Inflammatory macrophage treated with lipopolysaccharide for 4 hours (primary cell): Measurements from ENCODE around the gene CPNE2.
"Not testable (repeated sequence)": the region's sequence is repeated elsewhere in the genome, so short reads cannot be mapped to it uniquely, and the experiment has no call there.

Source experiments
- DNase-seq: peaks from one replicate; pipeline ENCODE4 v3.0.0-alpha.2; 2020

CPNE2 gene

DNA sequence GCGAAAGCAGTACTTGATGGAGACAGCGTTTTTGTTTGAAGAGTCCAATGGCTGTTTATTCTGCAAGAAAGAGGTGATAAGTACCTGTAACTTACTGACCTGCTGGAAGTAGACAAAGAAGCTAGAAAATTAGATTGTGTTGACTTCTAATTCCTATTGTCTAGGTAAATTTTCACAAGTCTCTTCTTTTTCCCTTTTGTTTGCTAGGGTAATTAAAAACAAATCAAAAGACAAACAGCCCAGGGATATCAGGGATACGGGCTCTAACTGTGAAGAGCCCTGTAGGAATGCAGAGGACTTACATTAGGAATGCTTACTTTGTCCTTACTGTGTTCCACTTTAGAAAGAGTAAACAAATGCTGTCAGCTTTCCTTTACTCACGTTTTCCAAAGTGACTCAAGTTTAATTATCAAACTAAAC, 86.4 kb downstream of the CPNE2 start:
- no peak for DNase-seq

DNA sequence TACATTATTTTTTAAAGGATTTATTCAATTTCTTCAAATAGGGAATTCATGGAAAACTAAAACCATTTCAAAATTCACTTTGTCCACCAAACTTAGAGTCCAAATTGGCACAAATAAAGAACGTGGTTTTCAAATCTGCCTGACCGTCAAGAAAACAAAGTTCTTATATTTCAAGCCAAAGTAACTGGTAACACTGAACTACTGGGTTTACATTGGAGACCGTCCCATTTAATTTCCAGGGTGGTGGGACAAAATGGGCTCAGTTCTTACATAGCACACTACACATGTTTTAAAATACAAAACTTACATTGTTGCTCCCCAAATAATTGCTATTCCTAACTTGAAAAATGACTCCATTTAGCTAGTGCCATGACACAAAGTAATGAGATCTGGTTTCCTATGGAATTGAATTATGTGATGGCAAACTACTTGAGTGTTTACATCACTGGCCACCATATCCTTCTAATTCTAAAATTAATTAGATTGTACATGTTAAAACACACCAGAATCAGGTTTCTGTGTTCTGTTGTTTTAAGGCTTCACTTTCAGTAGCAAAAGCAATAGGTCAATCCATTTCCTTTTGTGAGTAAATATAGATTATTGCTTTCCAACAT, 86.9 kb downstream of the CPNE2 start:
- DNase-seq, result no peak

DNA sequence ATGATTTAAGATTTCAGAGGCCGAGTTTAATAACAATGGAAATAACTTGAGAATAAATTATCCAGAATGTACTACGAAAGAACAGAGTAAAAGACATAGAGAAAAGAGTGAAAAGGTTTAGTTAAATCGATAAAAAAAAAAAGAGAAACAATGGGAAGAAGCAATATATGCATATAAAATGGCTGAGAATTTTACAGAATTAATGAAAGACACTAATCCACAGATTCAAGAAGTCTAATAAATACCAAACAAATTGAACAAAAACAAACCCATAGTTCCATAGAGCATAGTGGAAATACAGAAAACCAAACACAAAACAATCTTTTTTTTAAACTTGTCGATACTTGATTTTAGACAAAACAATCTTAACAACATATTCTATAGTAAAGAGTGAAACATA, 91.7 kb downstream of the CPNE2 start:
- no peak for DNase-seq

DNA sequence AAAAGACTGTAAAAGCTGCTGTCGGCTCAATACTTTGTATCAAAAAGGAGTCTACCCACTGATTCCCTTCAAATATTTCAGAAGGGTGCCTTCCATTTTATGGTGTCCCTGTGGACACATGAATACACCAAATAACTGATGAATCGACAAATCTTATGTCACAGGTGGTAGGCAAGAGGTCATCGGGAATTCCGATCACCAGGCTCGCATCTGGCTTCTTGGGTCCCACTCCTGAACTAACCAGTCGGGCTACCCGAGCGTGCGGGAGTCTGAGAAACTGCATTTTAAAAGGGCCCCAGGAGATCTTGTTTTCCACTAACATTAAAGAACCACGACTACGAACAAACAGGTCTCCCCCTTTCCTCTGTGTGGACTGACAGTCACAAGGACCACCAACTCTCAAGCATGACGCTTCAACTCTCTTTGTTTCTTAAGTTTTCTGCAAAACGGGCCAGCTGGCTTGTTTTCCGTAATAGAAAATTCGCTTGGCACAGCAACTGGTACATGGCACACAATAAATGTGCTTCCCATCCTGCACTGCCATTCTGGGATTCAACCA, 92.6 kb downstream of the CPNE2 start:
- DNase-seq, result no peak

DNA sequence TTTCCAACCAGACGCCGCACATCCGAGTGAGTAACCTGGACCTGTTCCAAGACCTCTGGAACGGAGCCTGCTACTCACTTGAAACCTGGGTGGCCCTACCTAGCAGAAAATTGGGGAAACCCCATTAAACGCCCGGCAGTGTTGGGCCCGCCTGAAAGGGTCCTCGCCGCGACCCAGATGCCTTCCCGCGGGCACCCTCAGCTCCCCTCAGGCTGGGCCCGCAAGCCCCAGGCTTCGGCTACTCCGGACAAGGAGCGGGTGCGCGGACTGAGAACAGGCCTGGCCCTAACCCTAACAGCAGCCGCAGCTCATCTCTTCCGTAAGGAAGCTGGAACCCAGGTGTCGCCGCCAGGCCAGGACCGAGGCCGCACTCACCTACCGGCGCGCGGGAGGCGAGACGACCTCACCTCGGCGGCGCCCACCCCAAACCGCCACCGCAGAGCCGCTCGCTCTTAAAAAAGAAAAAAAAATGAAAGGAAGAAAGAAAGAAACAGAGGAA, 93.1 kb downstream of the CPNE2 start:
- DNase-seq, result peak; percentile 20

DNA sequence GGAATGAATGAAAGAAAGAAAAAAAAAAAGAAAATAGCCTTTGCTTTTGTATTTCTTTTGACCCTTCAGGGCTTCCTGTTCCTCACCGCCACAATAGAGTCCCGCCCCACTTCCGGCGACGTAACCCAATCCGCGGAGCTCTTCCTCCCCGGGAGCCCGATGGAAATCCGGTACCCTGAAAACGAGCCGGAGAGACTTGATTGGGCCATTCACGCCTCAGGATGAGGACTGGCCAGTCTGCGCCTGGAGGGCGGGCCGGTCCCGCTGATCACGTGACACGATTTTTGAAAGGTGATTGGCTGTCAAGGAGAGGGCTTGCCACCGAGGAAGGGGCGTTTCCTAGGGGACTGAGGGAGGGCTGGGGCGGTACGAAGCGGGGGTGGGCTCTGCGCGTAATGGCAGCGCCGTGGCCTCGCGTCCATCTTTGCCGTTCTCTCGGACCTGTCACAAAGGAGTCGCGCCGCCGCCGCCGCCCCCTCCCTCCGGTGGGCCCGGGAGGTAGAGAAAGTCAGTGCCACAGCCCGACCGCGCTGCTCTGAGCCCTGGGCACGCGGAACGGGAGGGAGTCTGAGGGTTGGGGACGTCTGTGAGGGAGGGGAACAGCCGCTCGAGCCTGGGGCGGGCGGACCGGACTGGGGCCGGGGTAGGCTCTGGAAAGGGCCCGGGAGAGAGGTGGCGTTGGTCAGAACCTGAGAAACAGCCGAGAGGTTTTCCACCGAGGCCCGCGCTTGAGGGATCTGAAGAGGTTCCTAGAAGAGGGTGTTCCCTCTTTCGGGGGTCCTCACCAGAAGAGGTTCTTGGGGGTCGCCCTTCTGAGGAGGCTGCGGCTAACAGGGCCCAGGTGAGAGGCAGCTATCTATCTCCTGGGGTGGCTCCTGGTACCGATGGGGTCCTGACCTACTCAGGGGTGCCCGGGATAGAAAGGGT, 93.8 kb downstream of the CPNE2 start, which contains the start of the genes PSME3IP1 and RSPRY1:
Gene PSME3IP1 (minus strand): TSS at position 95 of the 927 bp plus-strand sequence. CDS start 12,185 bp downstream, outside the sequence.
Gene RSPRY1 (plus strand): TSS at position 385 of the 927 bp plus-strand sequence. CDS start 18,330 bp downstream, outside the sequence.
- DNase-seq, result peak; percentile 100

DNA sequence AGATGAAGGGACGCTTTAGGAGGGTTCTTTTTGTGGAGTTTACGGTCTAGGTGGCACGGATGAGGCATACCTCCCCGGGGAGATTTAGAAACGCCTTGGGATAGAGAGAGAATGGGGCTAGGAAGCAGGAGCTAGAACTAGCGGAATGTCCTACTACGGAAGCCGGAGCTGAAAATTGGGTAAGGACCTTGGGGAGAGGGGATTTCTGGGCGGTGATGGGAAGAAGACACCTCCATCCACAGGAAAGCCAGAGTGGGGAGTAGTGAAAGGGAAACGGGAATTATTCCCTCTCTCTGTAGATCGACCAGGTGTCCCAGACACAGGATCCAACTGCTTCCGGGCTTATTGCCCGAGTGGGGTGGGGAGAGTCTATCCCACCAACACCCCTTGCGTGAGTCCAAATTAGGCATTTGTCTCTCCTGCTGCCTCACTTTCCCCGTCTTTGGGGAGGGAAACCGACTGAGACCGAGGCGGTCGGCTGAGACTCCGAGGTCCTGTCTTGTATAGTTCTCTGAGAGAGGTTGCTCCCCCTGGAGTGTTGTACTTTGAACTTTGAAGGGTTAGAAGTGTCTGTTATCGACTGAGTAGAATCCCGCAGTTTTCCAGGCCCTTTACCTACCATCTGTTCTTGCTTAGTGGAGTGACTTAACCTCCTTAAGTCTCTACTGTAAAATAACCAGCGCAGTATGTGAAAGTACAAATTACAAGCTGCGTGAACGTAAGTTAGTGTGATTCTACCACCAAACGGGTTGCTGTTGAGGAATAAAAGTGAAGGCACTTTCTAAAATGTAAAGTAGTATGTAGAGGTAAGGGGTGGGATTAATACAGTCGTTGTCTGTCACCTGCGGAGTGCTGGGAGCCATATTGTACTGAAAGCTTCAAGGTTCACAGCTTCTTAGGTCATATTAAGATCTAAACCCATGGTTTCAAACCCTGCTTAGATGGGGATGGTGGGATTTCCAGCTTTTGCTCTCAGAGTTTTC, 94.8 kb downstream of the CPNE2 start:
- peak; percentile 12 for DNase-seq

DNA sequence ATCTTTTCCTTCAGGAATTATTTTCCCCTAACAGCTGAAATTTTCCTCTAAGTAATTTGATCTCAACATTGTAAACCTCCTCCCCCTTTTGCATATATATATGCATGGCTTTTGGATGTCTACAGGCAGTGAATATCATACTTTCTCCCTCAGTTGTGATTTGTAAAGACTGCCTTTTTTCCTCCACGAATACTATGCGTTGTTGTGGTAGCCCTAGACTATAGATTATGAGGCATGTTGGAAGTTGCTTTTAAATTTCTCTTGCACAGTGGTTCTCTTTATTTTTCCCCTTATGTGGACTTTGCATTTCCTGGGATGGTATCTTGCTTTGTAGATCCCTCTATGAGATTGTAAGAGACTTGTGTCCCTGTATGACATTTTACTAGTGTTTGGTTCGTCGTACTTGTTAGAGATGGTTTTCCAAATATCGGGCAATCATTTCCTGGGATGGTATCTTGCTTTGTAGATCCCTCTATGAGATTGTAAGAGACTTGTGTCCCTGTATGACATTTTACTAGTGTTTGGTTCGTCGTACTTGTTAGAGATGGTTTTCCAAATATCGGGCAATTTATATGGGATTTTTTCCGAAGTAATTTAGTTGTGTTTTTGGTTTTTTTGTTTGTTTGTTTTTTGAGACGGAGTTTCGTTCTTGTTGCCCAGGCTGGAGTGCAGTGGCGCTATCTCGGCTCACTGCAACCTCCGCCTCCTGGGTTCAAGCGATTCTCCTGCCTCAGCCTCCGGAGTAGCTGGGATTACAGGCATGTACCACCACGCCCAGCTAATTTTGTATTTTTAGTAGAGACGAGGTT, 95.7 kb downstream of the CPNE2 start:
- not testable (repeated sequence) for DNase-seq

DNA sequence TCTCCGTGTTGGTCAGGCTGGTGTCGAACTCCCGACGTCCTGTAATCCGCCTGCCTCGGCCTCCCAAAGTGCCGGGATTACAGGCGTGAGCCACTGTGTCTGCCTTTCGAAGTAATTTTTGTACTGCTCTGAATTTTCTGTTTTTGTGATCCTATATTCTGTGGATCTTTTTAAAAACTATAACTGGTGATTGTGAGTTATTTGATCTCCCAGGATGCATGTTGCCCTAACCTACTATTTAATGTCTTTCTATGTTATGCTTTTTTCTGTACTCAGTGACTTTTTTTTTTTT, 96.3 kb downstream of the CPNE2 start:
- DNase-seq, result no peak

DNA sequence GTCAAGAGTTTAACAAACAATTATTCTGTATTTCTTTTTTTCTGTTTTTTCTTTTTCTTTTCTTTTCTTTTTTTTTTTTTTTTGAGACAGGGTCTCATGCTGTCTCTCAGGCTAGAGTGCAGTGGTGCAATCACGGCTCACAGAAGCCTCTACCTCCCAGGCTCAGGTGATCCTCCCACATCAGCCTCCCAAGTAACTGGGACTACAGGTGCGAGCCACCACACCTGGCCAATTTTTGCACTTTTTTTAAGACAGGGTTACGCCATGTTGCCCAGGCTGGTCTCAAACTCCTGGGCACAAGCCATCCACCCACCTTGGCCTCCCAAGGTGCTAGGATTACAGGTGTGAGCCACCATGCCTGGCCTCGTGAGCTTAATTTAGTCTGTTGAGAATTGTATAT, 97.1 kb downstream of the CPNE2 start:
- DNase-seq, result not testable (repeated sequence)

DNA sequence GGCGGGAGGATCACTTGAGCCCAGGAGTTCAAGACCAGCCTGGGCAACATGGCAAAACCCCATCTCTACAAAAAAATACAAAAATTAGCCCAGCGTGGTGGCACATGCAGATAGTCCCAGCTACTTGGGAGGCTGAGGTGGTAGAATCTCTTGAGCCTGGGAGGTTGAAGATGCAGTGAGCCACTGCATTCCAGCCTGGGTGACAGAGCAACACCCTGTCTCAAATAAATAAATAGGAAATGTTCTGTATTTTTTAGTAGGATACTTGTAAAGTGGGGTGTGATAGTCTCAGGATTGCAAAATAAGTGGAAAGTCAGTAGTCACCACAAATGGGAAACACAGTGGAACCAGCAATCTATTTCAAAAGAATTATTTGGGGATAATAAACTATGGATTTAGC, 97.8 kb downstream of the CPNE2 start:
- DNase-seq, result peak; percentile 2

DNA sequence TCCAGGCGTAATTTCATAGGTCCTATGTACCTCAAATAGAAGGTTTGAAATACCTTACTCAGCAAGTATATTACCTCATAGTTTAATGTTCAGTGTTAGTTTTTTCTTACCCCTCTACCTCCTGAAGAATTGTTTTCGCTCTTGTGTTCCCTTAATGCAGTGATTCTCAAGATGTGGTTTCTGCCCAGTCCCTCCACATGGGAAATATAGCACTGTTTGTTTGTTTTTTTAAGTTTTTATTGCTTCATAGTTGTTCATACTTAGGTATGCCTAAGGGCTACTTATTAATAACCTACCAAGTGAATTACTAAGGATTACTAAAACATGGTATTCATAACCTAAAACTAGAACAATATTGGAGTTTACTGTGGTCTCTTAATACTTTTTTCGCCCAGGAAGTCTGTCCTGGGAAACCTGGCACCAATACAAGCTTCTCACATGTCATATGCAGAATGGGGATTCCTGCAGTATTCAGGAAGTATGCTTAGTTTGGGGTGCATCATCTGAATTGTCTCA, 98.7 kb downstream of the CPNE2 start:
- peak; percentile 3 for DNase-seq

DNA sequence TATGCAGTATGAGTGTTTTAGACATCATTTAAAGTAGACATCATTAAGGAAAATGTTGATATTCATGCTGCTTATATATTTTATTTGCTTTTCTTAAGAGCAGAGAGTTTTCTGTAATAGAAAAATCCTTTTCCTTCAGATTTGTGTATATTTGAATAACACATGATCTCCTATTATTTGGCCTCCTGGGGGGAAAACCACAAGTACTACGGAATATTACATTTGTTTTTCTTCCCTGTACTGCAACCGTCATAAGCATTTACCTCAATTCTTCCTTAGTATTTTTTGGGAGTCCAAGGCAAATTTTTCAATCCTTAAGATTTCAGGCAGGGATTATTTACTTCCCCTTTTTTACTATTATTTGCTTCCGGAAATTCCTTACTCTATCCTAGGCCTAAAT, 99.8 kb downstream of the CPNE2 start:
- DNase-seq, result no peak

DNA sequence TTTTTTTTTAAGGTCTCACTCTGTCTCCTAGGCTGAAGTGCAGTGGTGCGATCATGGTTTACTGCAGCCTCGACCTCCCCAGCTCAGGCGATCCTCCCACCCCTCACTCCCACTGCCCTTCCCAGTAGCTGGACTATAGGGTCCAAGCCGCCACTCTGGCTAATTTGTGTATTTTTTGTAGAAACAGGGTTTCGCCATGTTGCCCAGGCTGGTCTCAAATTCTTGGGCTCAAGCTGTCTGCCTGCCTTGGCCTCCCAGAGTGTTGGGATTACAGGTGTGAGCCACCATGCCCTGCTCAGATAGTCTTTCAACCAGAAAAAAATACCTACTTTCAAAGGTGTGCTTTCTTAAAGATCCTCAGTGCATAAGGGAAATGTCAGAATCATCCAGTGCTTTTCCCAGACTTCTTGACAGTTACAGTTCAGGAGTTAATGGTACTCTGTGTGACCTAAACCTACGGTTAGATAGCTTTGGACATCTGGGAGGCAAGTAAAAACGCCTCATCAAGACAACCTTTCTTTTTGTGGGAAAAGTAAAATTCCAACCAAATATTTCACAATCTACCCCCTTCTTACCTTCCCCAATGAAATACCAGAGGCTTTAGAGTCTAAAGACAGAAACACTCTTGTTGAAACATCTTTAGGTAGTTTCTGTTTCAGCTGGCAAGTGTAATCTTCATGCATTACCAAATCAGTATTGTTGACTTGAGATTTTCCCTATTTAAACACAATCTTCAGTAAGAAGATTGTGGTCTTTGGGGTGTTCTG, 100.5 kb downstream of the CPNE2 start:
- DNase-seq, result peak; percentile 11

DNA sequence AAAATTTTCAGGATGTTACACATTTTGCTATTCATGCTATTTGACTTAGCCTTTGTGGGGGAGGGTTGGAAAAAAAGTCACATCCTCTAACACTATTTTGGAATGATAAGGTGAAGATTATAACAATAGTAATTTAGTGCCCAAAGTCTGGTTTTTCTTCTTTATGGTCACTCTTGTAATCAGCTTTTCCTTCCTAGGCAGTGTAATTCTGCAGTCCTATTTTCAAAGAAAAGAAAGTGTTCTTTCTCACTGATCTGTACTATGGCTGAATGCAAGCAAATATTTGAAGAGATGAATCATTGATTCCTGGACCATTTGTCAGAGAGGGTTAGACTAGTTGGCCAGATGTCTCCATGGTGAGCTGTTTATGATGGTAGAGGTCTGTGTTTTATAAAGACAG, 102.1 kb downstream of the CPNE2 start:
- DNase-seq, result no peak

DNA sequence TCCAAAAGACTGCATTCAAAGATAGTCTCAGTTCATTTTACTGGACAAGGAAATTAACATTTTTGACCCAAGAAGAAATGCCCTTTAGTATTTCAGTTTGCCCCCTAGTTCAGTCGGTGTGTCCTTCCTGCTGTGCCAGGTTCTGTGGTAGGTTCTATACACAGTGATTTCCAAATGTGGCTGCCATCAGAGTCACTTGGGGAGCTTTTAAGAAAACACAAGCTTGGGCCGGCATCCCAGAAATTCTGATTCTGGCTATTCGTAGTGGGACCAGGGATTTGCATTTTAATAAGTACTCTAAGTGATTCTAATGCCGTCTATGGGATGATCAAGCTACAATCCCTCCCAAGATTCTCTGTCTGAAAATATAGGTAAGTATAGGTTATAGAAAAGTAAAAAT, 103.9 kb downstream of the CPNE2 start:
- no peak for DNase-seq

DNA sequence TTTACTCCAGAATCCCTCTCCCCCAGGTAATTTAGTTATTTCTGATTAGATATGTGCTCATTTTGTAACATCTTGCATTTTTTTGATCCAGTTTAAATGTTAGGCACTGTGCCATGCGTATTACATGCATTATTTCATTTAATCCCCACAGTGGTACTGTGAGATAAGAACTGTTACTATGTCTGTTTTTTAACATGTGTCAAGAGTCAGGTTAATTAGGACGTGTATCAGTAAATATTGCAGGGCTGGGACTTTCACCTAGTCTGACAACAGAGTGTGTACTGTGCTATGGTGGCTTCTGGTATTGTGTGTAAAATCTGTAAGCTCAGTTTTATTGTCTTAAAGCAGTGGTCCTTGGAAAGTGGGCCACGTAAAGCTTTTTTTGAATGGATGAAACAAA, 104.4 kb downstream of the CPNE2 start:
- DNase-seq, result no peak
